ENCODE data around the gene BARHL1. TPM values are rescaled to one million over a fixed set of nuclear protein-coding genes. Genes with fewer than 3 reads are reported as not detected.
A peak's percentile ranks its signal among the peaks of the same experiment; 100 is the strongest.

The BARHL1 gene
- total RNA-seq, 1 donor from 2014 or later: not detected

DNA sequence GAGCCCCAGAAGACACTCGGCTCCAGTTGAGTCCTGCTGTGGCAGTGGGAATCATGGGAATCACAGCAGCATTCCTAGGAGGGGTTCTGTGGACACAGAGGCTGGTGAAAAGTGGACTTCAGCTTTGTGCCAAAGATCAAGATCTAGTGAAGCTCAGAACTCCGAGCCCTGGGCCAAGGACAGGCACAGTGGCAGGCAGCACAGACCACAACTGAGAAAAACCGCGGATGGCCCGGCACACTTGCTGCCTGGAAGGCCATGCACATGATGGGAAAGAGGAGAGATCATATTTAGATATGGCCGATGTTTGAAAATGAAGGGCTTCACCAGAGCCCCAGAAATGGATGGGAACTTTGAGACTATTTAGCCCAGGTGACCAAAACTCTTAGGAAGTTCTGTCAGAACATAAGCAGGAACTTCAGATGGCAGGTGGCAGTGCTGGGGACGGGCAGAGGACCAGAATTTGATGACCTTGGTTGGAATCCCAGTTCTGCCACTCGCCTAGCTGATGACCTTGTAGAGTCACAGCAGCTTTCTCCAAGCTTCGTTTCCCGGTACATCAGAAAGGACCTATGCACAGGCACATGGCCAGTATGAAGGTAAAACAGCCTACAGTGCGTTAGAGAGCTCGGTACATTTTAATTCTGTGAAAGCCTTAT, 18.0 kb downstream of the BARHL1 start:
- Histone ChIP-seq H3K36me3 (ENCODE audit: insufficient read depth, low read length) (peaks cover 5% of the 10 kb centered on the region), H3K4me3 (ENCODE audit: insufficient read depth, low read depth, low read length) (no peak overlapping the region), H3K4me1 (ENCODE audit: insufficient read depth, low read length) (no peaks in the 10 kb centered on the region), H3K9ac (ENCODE audit: low read length) (no peak overlapping the region), H3K27ac (ENCODE audit: low read depth, low read length) (no peak overlapping the region), H3K27me3 (ENCODE audit: insufficient read depth, low read length) (no peaks in the 10 kb centered on the region), H4K20me1 (ENCODE audit: insufficient read depth, low read length) (peaks cover 43% of the 10 kb centered on the region), H2AFZ (ENCODE audit: low read depth, low read length) (no peak overlapping the region), H3K9me3 (ENCODE audit: insufficient read depth, low read depth, low read length) (no peaks in the 10 kb centered on the region), H3K79me2 (ENCODE audit: insufficient read depth, low read length) (no peaks in the 10 kb centered on the region), H3K4me2 (ENCODE audit: low read length) (no peak overlapping the region)
- Mint-ChIP-seq H3K9me3 (ENCODE audit: unreplicated experiment) (no peaks in the 10 kb centered on the region), H3K27ac (ENCODE audit: unreplicated experiment) (no peak overlapping the region), H3K36me3 (ENCODE audit: low read depth, unreplicated experiment) (peaks cover 43% of the 10 kb centered on the region), H3K4me1 (ENCODE audit: low read depth, unreplicated experiment) (peaks cover 22% of the 10 kb centered on the region), H3K4me3 (ENCODE audit: unreplicated experiment) (no peak overlapping the region), H3K27me3 (ENCODE audit: low read depth, unreplicated experiment) (peaks cover 5% of the 10 kb centered on the region)
- TF ChIP-seq, protein P1, sequence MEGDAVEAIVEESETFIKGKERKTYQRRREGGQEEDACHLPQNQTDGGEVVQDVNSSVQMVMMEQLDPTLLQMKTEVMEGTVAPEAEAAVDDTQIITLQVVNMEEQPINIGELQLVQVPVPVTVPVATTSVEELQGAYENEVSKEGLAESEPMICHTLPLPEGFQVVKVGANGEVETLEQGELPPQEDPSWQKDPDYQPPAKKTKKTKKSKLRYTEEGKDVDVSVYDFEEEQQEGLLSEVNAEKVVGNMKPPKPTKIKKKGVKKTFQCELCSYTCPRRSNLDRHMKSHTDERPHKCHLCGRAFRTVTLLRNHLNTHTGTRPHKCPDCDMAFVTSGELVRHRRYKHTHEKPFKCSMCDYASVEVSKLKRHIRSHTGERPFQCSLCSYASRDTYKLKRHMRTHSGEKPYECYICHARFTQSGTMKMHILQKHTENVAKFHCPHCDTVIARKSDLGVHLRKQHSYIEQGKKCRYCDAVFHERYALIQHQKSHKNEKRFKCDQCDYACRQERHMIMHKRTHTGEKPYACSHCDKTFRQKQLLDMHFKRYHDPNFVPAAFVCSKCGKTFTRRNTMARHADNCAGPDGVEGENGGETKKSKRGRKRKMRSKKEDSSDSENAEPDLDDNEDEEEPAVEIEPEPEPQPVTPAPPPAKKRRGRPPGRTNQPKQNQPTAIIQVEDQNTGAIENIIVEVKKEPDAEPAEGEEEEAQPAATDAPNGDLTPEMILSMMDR (IDR thresholded peaks at IDR 0.05; ENCODE audit: insufficient read depth, low read depth, low read length): no peak
- no peak for TF ChIP-seq EZH2 (IDR thresholded peaks at IDR 0.05; ENCODE audit: insufficient read depth, low read length)
- DNase-seq (ENCODE audit: low read depth) (no peak), FAIRE-seq (no peak)

GRCh38 chr9:132602207-132602606, 19.8 kb downstream of the BARHL1 start:
- H3K9me3 Mint-ChIP-seq (ENCODE audit: unreplicated experiment): no peaks in the 10 kb centered on the region
- H3K27me3 Mint-ChIP-seq (ENCODE audit: low read depth, unreplicated experiment): no peaks in the 10 kb centered on the region
- H3K36me3 Mint-ChIP-seq (ENCODE audit: low read depth, unreplicated experiment): peaks cover 42% of the 10 kb centered on the region
- Histone ChIP-seq H3K27me3 (ENCODE audit: insufficient read depth, low read length) (no peaks in the 10 kb centered on the region), H4K20me1 (ENCODE audit: insufficient read depth, low read length) (peaks cover 27% of the 10 kb centered on the region), H3K27ac (ENCODE audit: low read depth, low read length) (no peak overlapping the region), H3K4me1 (ENCODE audit: insufficient read depth, low read length) (no peaks in the 10 kb centered on the region), H3K4me2 (ENCODE audit: low read length) (no peak overlapping the region), H3K9me3 (ENCODE audit: insufficient read depth, low read depth, low read length) (no peaks in the 10 kb centered on the region), H3K36me3 (ENCODE audit: insufficient read depth, low read length) (peaks cover 5% of the 10 kb centered on the region), H3K79me2 (ENCODE audit: insufficient read depth, low read length) (no peaks in the 10 kb centered on the region), H3K4me3 (ENCODE audit: insufficient read depth, low read depth, low read length) (no peak overlapping the region), H3K9ac (ENCODE audit: low read length) (no peak overlapping the region), H2AFZ (ENCODE audit: low read depth, low read length) (no peak overlapping the region)
- H3K27ac Mint-ChIP-seq (ENCODE audit: unreplicated experiment): peak overlapping the region; percentile 79
- DNase-seq (ENCODE audit: low read depth) (no peak), FAIRE-seq (no peak)
- TF ChIP-seq EZH2 (IDR thresholded peaks at IDR 0.05; ENCODE audit: insufficient read depth, low read length): no peak
- TF ChIP-seq, protein P1 (IDR thresholded peaks at IDR 0.05; ENCODE audit: insufficient read depth, low read depth, low read length): no peak
- peaks cover 28% of the 10 kb centered on the region for H3K4me1 Mint-ChIP-seq (ENCODE audit: low read depth, unreplicated experiment)
- H3K4me3 Mint-ChIP-seq (ENCODE audit: unreplicated experiment): peak overlapping the region; percentile 47

GRCh38 chr9:132605387-132605786, 23.0 kb downstream of the BARHL1 start:
- Histone ChIP-seq H2AFZ (ENCODE audit: low read depth, low read length) (no peak overlapping the region), H3K9me3 (ENCODE audit: insufficient read depth, low read depth, low read length) (no peaks in the 10 kb centered on the region), H4K20me1 (ENCODE audit: insufficient read depth, low read length) (peaks cover 26% of the 10 kb centered on the region), H3K4me1 (ENCODE audit: insufficient read depth, low read length) (peaks cover 6% of the 10 kb centered on the region), H3K27ac (ENCODE audit: low read depth, low read length) (no peak overlapping the region), H3K4me2 (ENCODE audit: low read length) (no peak overlapping the region), H3K27me3 (ENCODE audit: insufficient read depth, low read length) (no peaks in the 10 kb centered on the region), H3K36me3 (ENCODE audit: insufficient read depth, low read length) (peaks cover 5% of the 10 kb centered on the region), H3K9ac (ENCODE audit: low read length) (no peak overlapping the region), H3K79me2 (ENCODE audit: insufficient read depth, low read length) (no peaks in the 10 kb centered on the region), H3K4me3 (ENCODE audit: insufficient read depth, low read depth, low read length) (no peak overlapping the region)
- Mint-ChIP-seq H3K4me1 (ENCODE audit: low read depth, unreplicated experiment) (peaks cover 34% of the 10 kb centered on the region), H3K9me3 (ENCODE audit: unreplicated experiment) (no peaks in the 10 kb centered on the region), H3K4me3 (ENCODE audit: unreplicated experiment) (no peak overlapping the region), H3K27me3 (ENCODE audit: low read depth, unreplicated experiment) (no peaks in the 10 kb centered on the region), H3K36me3 (ENCODE audit: low read depth, unreplicated experiment) (peaks cover 35% of the 10 kb centered on the region), H3K27ac (ENCODE audit: unreplicated experiment) (peak overlapping the region; percentile 70)
- FAIRE-seq: no peak
- TF ChIP-seq, protein P1 (IDR thresholded peaks at IDR 0.05; ENCODE audit: insufficient read depth, low read depth, low read length): no peak
- no peak for TF ChIP-seq EZH2 (IDR thresholded peaks at IDR 0.05; ENCODE audit: insufficient read depth, low read length)
- DNase-seq (ENCODE audit: low read depth): no peak

Data from astrocyte (in vitro differentiated cells and primary cell).